Hematopoietic multipotent progenitor cell (in vitro differentiated cells): ENCODE data around the gene MPDZ. TPM values are rescaled to one million over a fixed set of nuclear protein-coding genes. Genes with fewer than 3 reads are reported as not detected.

ENCODE experiments used
- DNase-seq, 3 donors: peaks; one replicate each; pipeline ENCODE4 v3.0.0-alpha.2; 2011 to 2015; ENCODE audit warnings: low read depth in 2 of 3, low spot score in 2 of 3
- total RNA-seq: library from RNA; depleted of rRNA; stranded (reverse); fragments of >200 nt; gene quantifications from one replicate; pipeline ENCODE4 v1.2.3, GENCODE V29; 2012

MPDZ gene, protein sequence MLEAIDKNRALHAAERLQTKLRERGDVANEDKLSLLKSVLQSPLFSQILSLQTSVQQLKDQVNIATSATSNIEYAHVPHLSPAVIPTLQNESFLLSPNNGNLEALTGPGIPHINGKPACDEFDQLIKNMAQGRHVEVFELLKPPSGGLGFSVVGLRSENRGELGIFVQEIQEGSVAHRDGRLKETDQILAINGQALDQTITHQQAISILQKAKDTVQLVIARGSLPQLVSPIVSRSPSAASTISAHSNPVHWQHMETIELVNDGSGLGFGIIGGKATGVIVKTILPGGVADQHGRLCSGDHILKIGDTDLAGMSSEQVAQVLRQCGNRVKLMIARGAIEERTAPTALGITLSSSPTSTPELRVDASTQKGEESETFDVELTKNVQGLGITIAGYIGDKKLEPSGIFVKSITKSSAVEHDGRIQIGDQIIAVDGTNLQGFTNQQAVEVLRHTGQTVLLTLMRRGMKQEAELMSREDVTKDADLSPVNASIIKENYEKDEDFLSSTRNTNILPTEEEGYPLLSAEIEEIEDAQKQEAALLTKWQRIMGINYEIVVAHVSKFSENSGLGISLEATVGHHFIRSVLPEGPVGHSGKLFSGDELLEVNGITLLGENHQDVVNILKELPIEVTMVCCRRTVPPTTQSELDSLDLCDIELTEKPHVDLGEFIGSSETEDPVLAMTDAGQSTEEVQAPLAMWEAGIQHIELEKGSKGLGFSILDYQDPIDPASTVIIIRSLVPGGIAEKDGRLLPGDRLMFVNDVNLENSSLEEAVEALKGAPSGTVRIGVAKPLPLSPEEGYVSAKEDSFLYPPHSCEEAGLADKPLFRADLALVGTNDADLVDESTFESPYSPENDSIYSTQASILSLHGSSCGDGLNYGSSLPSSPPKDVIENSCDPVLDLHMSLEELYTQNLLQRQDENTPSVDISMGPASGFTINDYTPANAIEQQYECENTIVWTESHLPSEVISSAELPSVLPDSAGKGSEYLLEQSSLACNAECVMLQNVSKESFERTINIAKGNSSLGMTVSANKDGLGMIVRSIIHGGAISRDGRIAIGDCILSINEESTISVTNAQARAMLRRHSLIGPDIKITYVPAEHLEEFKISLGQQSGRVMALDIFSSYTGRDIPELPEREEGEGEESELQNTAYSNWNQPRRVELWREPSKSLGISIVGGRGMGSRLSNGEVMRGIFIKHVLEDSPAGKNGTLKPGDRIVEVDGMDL (N-terminal part only)
- total RNA-seq = 6.2 TPM

GRCh38 chr9:13279284-13280141 lies at the start of gene MPDZ:
Gene MPDZ, minus strand, starts transcription at chr9:13279692. Its CDS starts 29,377 bp downstream, at chr9:13250315.
- peak in 2 of 3 donors; percentile 70 to 72 for DNase-seq

- no peak for DNase-seq
Observed at GRCh38 chr9:13324988-13325387, 45.5 kb upstream of the MPDZ start.

- no peak for DNase-seq
Observed at GRCh38 chr9:13322828-13323550, 43.5 kb upstream of the MPDZ start.

DNA sequence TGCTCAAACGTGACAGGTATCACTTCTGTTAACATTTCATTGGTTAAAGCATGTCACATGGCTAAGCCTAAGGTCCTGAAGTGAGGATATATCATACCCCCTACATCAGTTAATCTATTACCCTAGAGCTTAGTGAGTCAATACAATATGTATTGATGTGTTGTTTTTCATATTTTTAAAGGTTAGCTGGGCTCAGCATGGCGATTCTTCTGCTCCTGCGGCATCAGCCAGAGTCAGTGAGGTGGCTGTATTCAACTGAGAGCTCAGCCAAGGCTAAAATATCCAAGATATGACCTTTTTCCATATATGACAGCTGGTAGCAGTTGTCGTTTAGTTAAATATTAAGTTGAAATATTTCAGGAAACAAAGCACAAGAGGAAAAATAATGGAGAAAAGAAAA lies 38.5 kb upstream of the MPDZ start:
- no peak for DNase-seq

DNA sequence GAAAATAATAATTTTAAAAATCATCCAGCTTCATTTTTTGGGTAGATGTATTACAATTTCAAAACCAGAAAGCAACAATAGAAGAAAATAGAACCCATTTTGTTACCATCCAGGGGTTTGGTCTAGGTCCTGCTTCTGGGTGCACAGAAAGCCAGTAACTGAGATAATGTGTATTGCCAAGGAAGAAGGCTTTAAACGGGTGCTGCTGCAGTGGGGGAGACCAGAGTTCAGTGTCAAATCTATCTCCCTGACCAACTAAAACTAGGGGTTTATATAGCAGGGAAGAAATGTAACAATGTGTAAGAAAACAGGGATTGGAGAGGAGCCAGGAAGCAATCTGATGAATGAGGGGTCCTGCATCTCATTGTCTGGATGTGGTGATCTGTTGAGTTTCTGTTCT lies 17.5 kb upstream of the MPDZ start:
- DNase-seq = no peak

- no peak for DNase-seq
Observed at GRCh38 chr9:13295556-13295955, 16.1 kb upstream of the MPDZ start.

- DNase-seq = no peak
Observed at GRCh38 chr9:13292782-13293181, 13.3 kb upstream of the MPDZ start.

DNA sequence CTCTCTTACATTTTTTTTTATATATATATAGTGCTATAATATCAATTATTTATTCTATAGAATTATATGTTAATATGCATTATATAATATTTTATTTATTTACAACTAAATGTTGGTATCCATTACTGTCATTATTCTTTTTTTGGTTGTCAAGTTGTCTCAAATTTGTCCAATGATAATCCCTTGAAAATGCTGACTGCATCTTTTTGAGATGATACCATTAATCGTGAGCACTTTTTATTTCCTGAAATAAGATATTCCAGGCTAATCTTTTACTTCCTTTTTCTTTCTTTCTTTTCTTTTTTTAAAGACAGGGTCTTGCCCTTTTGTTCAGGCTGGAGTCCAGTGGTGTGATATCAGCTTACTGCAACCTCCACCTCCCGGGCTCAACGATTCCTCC lies 12.7 kb upstream of the MPDZ start:
- no peak for DNase-seq

- no peak for DNase-seq
Observed at GRCh38 chr9:13291718-13292117, 12.2 kb upstream of the MPDZ start.

- no peak for DNase-seq
Observed at GRCh38 chr9:13284011-13284410, 4.5 kb upstream of the MPDZ start.

- DNase-seq = no peak
Observed at GRCh38 chr9:13282998-13283397, 3.5 kb upstream of the MPDZ start.

GRCh38 chr9:13281356-13282016 lies 2.0 kb upstream of the MPDZ start:
- DNase-seq = no peak

GRCh38 chr9:13278368-13279246 lies 885 bp downstream of the MPDZ start:
- DNase-seq = peak in 2 of 3 donors; percentile 43 to 59

- no peak for DNase-seq
Observed at GRCh38 chr9:13278023-13278367, 1.5 kb downstream of the MPDZ start.

GRCh38 chr9:13274886-13275641 lies 4.4 kb downstream of the MPDZ start:
- DNase-seq = no peak

- DNase-seq = no peak
Observed at GRCh38 chr9:13270734-13271133, 8.8 kb downstream of the MPDZ start.
